Fibroblast of lung (primary cell): ENCODE data around the gene CCDC78. TPM values are rescaled to one million over a fixed set of nuclear protein-coding genes. Genes with fewer than 3 reads are reported as not detected.

Experiments used
- DNase-seq, 2 donors: peaks; one replicate each; pipeline versions ENCODE4 v3.0.0 to v3.0.0-alpha.2; 2010; ENCODE audit warnings: low read depth in 2 of 2
- H2AFZ ChIP-seq: 2 replicates; pipeline ENCODE4 v1.5.1; 2012; ENCODE audit warnings: low read length, control low read depth, inconsistent platforms
- H3K27ac ChIP-seq: 2 replicates; pipeline ENCODE4 v1.5.1; 2011; ENCODE audit warnings: low read length, control low read depth; ENCODE audit not compliant: insufficient read depth
- H3K27me3 ChIP-seq: 2 replicates; pipeline ENCODE4 v1.5.1; 2011; ENCODE audit warnings: mild to moderate bottlenecking, low read length; ENCODE audit not compliant: control insufficient read depth, insufficient read depth
- H3K36me3 ChIP-seq: 2 replicates; pipeline ENCODE4 v1.5.1; 2011; ENCODE audit warnings: low read length; ENCODE audit not compliant: control insufficient read depth, insufficient read depth
- H3K4me1 ChIP-seq: 2 replicates; pipeline ENCODE4 v1.5.1; 2011; ENCODE audit warnings: low read length; ENCODE audit not compliant: control insufficient read depth, insufficient read depth; ENCODE audit errors: extremely low read depth
- H3K4me2 ChIP-seq: 2 replicates; pipeline ENCODE4 v1.5.1; 2011; ENCODE audit warnings: low read length, control low read depth; ENCODE audit not compliant: insufficient read depth; ENCODE audit errors: extremely low read depth
- H3K4me3 ChIP-seq, 4 experiments: fragments of 200-600 bp in 1 of 4; sonication (generic) in 1 of 4; replicated peaks in 1 of 4; 2 replicates each; pipeline ENCODE4 v1.5.1; 2011 to 2016; ENCODE audit warnings: low read length in 4 of 4, low read depth in 3 of 4, mild to moderate bottlenecking in 3 of 4, control low read depth in 2 of 4, inconsistent platforms in 1 of 4, mixed read lengths in 1 of 4; ENCODE audit not compliant: insufficient read depth in 1 of 4; ENCODE audit errors: control extremely low read depth in 1 of 4
- H3K79me2 ChIP-seq: 2 replicates; pipeline ENCODE4 v1.5.1; 2012; ENCODE audit warnings: mild to moderate bottlenecking, low read length, inconsistent platforms; ENCODE audit not compliant: control insufficient read depth, insufficient read depth
- H3K9ac ChIP-seq: 2 replicates; pipeline ENCODE4 v1.5.1; 2011; ENCODE audit warnings: mild to moderate bottlenecking, low read length, control low read depth; ENCODE audit not compliant: insufficient read depth
- H3K9me3 ChIP-seq: 2 replicates; pipeline ENCODE4 v1.5.1; 2012; ENCODE audit warnings: low read depth, low read length; ENCODE audit not compliant: control insufficient read depth, insufficient read depth
- H4K20me1 ChIP-seq: 2 replicates; pipeline ENCODE4 v1.5.1; 2011; ENCODE audit warnings: low read length; ENCODE audit not compliant: control insufficient read depth, insufficient read depth; ENCODE audit errors: extremely low read depth
- EZH2 ChIP-seq: IDR thresholded peaks from 2 replicates; pipeline ENCODE4 v1.5.1; 2012; ENCODE audit warnings: low read length, control low read depth, mild to moderate bottlenecking; ENCODE audit errors: missing control alignments
- polyA plus RNA-seq, 2 donors: library from polyadenylated mRNA; depleted of rRNA in 1 of 2; stranded (reverse) in 1 of 2; unstranded in 1 of 2; fragments of >200 nt; gene quantifications; 2 replicates each; pipeline ENCODE4 v1.2.1, GENCODE V29; 2011 to 2012; ENCODE audit warnings: missing spikeins in 1 of 2
- total RNA-seq: library from RNA; depleted of rRNA; stranded (reverse); fragments of >200 nt; gene quantifications from 2 replicates; pipeline ENCODE4 v1.2.1, GENCODE V29; 2014
- TF ChIP-seq, protein P1 (sequence below), 2 donors: IDR thresholded peaks in 1 of 2; conservative IDR thresholded peaks in 1 of 2; 1 replicate in 1 of 2; 2 replicates in 1 of 2; pipeline ENCODE4 v1.5.1; 2011 to 2012; ENCODE audit warnings: low read length in 2 of 2, control low read depth in 1 of 2, inconsistent platforms in 1 of 2, low read depth in 1 of 2, mild to moderate bottlenecking in 1 of 2

Gene CCDC78
- total and polyA plus RNA-seq, 2 donors (not counting 1 experiment from before 2014, with no cell fraction given) = 0.50 to 1.8 TPM

DNA sequence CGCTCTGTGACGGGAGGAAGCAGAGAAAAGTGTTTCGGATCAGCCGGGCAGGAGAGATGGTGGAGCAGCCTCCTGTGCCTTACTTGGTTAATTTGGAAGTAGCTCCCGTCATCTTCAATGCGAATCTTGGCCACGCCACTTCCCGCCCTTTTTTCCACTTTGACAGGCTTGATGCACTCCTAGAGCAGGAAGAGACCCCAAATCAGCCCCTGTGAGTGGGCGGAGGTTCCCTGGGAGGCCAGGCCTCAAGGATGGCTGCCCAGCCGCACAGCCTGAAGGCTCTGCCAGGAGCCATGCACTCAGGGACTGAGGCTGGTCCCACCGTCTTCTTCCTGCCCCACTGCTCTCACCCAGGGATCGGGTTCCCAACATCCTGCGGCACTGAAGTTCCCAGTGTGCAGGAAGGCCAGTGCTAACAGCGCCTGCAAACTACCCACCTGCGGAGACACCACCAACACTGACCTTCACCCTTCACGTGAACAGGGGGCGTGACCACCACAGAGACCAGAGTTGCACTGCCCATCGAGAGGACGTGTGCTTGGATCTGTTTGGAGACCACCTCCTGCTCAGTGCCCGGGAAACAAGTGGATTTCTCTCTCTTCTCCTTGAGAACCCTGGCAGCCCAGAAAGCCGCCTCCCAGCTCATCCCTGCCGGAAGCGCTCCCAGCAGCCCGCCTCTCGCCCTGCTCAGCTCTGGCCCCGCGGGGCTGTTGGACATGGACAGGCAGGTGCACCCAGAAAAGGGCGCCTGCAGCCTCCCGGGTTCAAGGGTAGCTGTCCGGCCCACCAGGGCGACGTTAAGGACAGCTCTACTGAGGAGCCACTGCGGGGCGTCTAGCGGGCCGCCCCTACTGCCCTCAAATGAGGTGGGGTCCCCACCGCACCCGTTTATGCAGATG lies 13.6 kb upstream of the CCDC78 start:
- peaks cover 10% of the 10 kb centered on the region for H3K36me3 ChIP-seq
- H3K27me3 ChIP-seq = no peaks in the 10 kb centered on the region
- peak overlapping the region; percentile 55 to 91 (median 64) for H3K4me3 ChIP-seq
- H3K4me1 ChIP-seq = no peaks in the 10 kb centered on the region
- no peaks in the 10 kb centered on the region for H3K9me3 ChIP-seq
- H4K20me1 ChIP-seq = no peaks in the 10 kb centered on the region
- H3K4me2 ChIP-seq = peak overlapping the region; percentile 79
- peak overlapping the region; percentile 60 for H3K9ac ChIP-seq
- peak overlapping the region; percentile 24 for H3K27ac ChIP-seq
- no peak for TF ChIP-seq EZH2
- TF ChIP-seq, protein P1, sequence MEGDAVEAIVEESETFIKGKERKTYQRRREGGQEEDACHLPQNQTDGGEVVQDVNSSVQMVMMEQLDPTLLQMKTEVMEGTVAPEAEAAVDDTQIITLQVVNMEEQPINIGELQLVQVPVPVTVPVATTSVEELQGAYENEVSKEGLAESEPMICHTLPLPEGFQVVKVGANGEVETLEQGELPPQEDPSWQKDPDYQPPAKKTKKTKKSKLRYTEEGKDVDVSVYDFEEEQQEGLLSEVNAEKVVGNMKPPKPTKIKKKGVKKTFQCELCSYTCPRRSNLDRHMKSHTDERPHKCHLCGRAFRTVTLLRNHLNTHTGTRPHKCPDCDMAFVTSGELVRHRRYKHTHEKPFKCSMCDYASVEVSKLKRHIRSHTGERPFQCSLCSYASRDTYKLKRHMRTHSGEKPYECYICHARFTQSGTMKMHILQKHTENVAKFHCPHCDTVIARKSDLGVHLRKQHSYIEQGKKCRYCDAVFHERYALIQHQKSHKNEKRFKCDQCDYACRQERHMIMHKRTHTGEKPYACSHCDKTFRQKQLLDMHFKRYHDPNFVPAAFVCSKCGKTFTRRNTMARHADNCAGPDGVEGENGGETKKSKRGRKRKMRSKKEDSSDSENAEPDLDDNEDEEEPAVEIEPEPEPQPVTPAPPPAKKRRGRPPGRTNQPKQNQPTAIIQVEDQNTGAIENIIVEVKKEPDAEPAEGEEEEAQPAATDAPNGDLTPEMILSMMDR (conservative IDR thresholded peaks at IDR 0.05 in 1 of 2, IDR thresholded peaks at IDR 0.05 in 1 of 2; ENCODE audit: low read depth in 1 of 2, low read length in 2 of 2) = no peak
- DNase-seq = no peak
- H2AFZ ChIP-seq = no peak overlapping the region
- peaks cover 3% of the 10 kb centered on the region for H3K79me2 ChIP-seq

DNA sequence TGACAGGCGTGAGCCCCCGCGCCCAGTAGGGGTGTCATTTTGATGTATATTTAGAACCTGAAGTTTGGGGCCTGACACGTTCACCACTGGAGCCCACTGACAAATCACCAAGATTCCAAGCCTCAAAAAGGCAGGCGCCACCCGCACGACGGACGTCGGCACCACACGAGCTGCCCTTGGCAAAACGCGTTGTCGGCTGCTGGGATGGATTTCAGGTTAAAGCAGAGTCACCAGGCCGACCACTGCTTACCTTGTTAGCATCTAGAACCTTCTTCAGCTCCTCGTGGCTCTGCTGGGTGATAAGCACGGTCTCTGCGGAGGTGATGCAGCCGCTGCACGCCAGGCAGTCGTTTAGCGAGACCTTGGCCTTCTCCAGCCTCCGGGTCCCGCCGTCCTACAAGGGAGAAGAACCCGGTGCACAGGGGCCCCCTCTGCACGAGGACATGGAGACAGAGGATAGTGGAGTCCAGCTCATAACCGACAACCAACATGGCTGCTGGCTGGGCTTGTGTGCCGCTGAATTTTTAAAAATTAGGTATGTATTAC lies 10.8 kb upstream of the CCDC78 start:
- no peak for TF ChIP-seq EZH2
- TF ChIP-seq, protein P1 (conservative IDR thresholded peaks at IDR 0.05 in 1 of 2, IDR thresholded peaks at IDR 0.05 in 1 of 2; ENCODE audit: low read depth in 1 of 2, low read length in 2 of 2) = no peak
- DNase-seq = no peak
- H2AFZ ChIP-seq = no peak overlapping the region
- no peaks in the 10 kb centered on the region for H4K20me1 ChIP-seq
- H3K27me3 ChIP-seq = no peaks in the 10 kb centered on the region
- no peak overlapping the region for H3K4me3 ChIP-seq
- no peaks in the 10 kb centered on the region for H3K9me3 ChIP-seq
- H3K4me1 ChIP-seq = no peaks in the 10 kb centered on the region
- H3K27ac ChIP-seq = no peak overlapping the region
- H3K9ac ChIP-seq = no peak overlapping the region
- H3K36me3 ChIP-seq = peaks cover 22% of the 10 kb centered on the region
- peaks cover 3% of the 10 kb centered on the region for H3K79me2 ChIP-seq
- H3K4me2 ChIP-seq = no peak overlapping the region

DNA sequence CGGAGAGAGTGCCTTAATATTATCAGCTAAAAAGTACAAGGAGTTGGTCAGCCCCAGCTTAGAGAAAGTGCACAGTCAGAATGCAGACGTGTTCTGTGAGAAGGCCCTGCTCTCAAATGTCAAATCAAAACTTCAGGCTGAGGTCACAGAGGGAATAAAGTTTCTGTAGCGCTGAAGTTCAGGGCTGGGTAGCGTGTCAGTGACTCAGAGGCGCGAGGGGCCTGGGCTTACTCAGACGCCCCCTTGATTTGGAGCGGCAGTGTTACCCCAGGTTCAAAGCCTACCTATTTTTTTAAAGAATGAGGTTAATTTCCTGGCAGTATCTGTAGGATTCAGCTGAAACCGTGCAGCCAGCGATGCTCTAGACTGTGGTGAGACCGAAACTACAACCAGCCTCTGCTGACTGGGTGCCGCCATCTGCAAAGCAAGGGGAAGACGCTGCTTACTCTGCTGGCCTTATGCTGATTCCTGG lies 9.8 kb upstream of the CCDC78 start:
- H3K27ac ChIP-seq = no peak overlapping the region
- H3K9ac ChIP-seq = no peak overlapping the region
- no peak overlapping the region for H3K4me2 ChIP-seq
- no peaks in the 10 kb centered on the region for H4K20me1 ChIP-seq
- TF ChIP-seq, protein P1 (conservative IDR thresholded peaks at IDR 0.05 in 1 of 2, IDR thresholded peaks at IDR 0.05 in 1 of 2; ENCODE audit: low read depth in 1 of 2, low read length in 2 of 2) = no peak
- TF ChIP-seq EZH2 = no peak
- no peak overlapping the region for H3K4me3 ChIP-seq
- H2AFZ ChIP-seq = no peak overlapping the region
- H3K27me3 ChIP-seq = no peaks in the 10 kb centered on the region
- H3K4me1 ChIP-seq = no peaks in the 10 kb centered on the region
- no peaks in the 10 kb centered on the region for H3K9me3 ChIP-seq
- no peak for DNase-seq
- peaks cover 3% of the 10 kb centered on the region for H3K79me2 ChIP-seq
- H3K36me3 ChIP-seq = peaks cover 25% of the 10 kb centered on the region
